Neural cell (in vitro differentiated cells): Measurements from ENCODE around the gene BTBD9.

Source experiments
- EP300 ChIP-seq: fragments of 450-650 bp; conservative IDR thresholded peaks from 2 replicates; pipeline ENCODE4 v1.6.1; 2014; ENCODE audit warnings: antibody characterized with exemption, mild to moderate bottlenecking, moderate library complexity; ENCODE audit not compliant: poor library complexity, severe bottlenecking
- EZH2 ChIP-seq: fragments of 200-600, 300-800 bp; shearing (Covaris generic), sonication (generic); IDR thresholded peaks from 2 replicates; pipeline ENCODE4 v1.6.1; 2014; ENCODE audit warnings: antibody characterized with exemption, low read length, borderline replicate concordance, mild to moderate bottlenecking; ENCODE audit not compliant: insufficient read depth, poor library complexity, severe bottlenecking
- MXI1 ChIP-seq: fragments of 450-650 bp; conservative IDR thresholded peaks from 2 replicates; pipeline ENCODE4 v1.6.1; 2014; ENCODE audit warnings: antibody characterized with exemption, mild to moderate bottlenecking; ENCODE audit not compliant: poor library complexity, severe bottlenecking
- POLR2AphosphoS5 ChIP-seq: IDR thresholded peaks from 2 replicates; pipeline ENCODE4 v1.6.1; 2012
- RAD21 ChIP-seq: fragments of 450-650 bp; conservative IDR thresholded peaks from 2 replicates; pipeline ENCODE4 v1.6.1; 2014; ENCODE audit warnings: antibody characterized with exemption, mild to moderate bottlenecking, moderate library complexity
- REST ChIP-seq: IDR thresholded peaks from 2 replicates; pipeline ENCODE4 v1.6.1; 2012; ENCODE audit warnings: borderline replicate concordance
- SMC3 ChIP-seq: fragments of 450-650 bp; conservative IDR thresholded peaks from 2 replicates; pipeline ENCODE4 v1.6.1; 2014; ENCODE audit warnings: antibody characterized with exemption, mild to moderate bottlenecking, moderate library complexity; ENCODE audit not compliant: poor library complexity
- TAF1 ChIP-seq: IDR thresholded peaks from 2 replicates; pipeline ENCODE4 v1.6.1; 2012; ENCODE audit warnings: low read depth
- TF ChIP-seq, protein P1 (sequence below): fragments of 450-650 bp; IDR thresholded peaks from 2 replicates; pipeline ENCODE4 v1.5.1; 2014; ENCODE audit warnings: antibody characterized with exemption, mild to moderate bottlenecking, moderate library complexity; ENCODE audit not compliant: poor library complexity, severe bottlenecking

DNA sequence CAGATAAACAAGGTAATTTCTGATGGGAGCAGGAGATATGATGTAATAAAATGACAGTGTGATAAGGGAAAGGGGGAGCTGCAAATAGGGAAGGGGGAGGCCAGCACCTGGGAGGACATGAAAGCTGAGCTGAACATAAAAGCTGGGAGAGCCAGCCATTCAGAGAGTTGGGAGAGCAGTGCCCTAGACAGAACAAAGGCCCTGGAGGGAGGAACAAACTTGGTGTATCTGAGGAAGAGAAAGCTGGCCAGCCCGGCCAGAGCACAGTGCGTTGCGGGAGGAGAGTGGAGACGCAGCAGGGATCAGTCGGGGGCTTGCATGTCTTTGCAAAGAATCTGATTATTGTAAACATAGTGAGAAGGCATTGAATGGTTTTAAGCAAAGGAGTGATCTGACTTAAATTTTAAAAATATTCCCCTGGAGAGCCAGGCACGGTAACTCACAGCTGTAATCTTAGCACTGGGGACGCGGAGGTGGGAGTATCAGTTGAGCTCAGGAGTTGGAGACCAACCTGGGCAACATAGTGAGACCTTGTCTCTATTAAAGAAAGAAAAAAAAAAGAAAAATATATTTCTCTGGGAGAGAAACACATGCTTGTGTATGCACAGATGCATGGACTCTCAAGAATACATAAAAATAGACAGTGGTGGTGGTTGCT, 502.0 kb downstream of the BTBD9 start:
- TF ChIP-seq EZH2 (no peak), POLR2AphosphoS5 (no peak), TAF1 (no peak), MXI1 (no peak), REST (no peak), EP300 (no peak), SMC3 (no peak), RAD21 (no peak)
- TF ChIP-seq, protein P1, sequence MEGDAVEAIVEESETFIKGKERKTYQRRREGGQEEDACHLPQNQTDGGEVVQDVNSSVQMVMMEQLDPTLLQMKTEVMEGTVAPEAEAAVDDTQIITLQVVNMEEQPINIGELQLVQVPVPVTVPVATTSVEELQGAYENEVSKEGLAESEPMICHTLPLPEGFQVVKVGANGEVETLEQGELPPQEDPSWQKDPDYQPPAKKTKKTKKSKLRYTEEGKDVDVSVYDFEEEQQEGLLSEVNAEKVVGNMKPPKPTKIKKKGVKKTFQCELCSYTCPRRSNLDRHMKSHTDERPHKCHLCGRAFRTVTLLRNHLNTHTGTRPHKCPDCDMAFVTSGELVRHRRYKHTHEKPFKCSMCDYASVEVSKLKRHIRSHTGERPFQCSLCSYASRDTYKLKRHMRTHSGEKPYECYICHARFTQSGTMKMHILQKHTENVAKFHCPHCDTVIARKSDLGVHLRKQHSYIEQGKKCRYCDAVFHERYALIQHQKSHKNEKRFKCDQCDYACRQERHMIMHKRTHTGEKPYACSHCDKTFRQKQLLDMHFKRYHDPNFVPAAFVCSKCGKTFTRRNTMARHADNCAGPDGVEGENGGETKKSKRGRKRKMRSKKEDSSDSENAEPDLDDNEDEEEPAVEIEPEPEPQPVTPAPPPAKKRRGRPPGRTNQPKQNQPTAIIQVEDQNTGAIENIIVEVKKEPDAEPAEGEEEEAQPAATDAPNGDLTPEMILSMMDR: no peak
